ENCODE measurements around the gene THSD8. TPM values are rescaled to one million over a fixed set of nuclear protein-coding genes. Genes with fewer than 3 reads are reported as not detected.

Gene THSD8
- total and polyA plus RNA-seq, 2 of the 8 experiments (the other 6 are each of a cell fraction or from before 2014, with no cell fraction given): 8.2 to 42.3 TPM

DNA sequence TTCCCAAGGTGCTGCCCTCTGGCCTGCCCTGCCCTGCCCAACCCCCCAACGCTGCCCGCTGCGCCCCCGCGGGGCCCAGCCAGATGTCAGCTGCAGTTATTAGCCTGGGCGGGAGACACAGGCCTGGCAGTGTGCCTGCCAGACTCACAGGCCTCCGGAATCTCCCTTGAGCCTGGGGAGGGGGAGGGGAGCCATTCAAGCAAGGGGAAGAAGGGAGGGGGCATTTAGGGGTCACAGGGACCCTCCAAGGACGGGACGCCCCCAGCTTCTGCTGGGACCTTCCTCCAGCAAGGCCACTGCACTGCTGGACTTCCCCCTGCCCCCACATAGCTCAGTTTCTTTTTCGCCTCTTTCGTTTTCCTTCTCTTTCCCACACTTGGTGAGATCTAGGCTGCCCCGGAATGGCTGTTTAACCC, 13.2 kb upstream of the THSD8 start:
- Histone ChIP-seq H3K4me2 (ENCODE audit: insufficient read depth in 1 of 2, low read depth in 2 of 2, low read length in 2 of 2) (peak overlapping the region; percentile 70 to 74), H2BK5ac (ENCODE audit: low read depth, low read length) (0 out of 2 replicates have a peak overlapping the region, but pooled peaks have one; percentile 60), H3K4me1 (replicated peaks in 1 of 4; ENCODE audit: control insufficient read depth in 3 of 4, insufficient read depth in 4 of 4, low read length in 3 of 4) (peaks cover 12 to 36% (median 21%) of the 10 kb centered on the region in 4 experiments), H3K36me3 (ENCODE audit: control insufficient read depth in 2 of 4, insufficient read depth in 4 of 4, low read length in 3 of 4) (no peaks in the 10 kb centered on the region), H3K4me3 (ENCODE audit: extremely low read depth in 1 of 4, insufficient read depth in 2 of 4, low read depth in 3 of 4, low read length in 4 of 4) (peak overlapping the region; percentile 36 to 71 (median 53); a peak in 6 of 8 replicates), H3K79me1 (ENCODE audit: low read depth, low read length) (no peaks in the 10 kb centered on the region; the same call in 1 of the 2 replicates), H3K27me3 (replicated peaks in 1 of 4; ENCODE audit: control insufficient read depth in 3 of 4, extremely low read depth in 1 of 4, insufficient read depth in 3 of 4, low read length in 3 of 4) (peaks cover 0 to 18% (median 13%) of the 10 kb centered on the region in 4 experiments; a peak in 5 of 7 replicates), H2BK15ac (ENCODE audit: low read length) (peak overlapping the region; percentile 23; the same call in 1 of the 2 replicates), H3K9me3 (ENCODE audit: insufficient read depth in 2 of 2, low read depth in 1 of 2, low read length in 1 of 2) (no peaks in the 10 kb centered on the region), H3K14ac (ENCODE audit: insufficient read length) (no peak overlapping the region), H2AFZ (ENCODE audit: low read length) (no peak overlapping the region), H4K20me1 (replicated peaks in 1 of 2; ENCODE audit: control insufficient read depth in 1 of 2, insufficient read depth in 2 of 2, low read length in 2 of 2) (peaks cover 0 to 1% of the 10 kb centered on the region in 2 experiments), H4K91ac (replicated peaks; ENCODE audit: insufficient read length, low read length) (peak overlapping the region; percentile 15), H3K23me2 (ENCODE audit: low read depth, low read length) (peaks cover 33% of the 10 kb centered on the region), H4K5ac (ENCODE audit: insufficient read length, low read depth, low read length) (no peak overlapping the region), H3K18ac (ENCODE audit: extremely low read depth, low read length) (peak overlapping the region; percentile 85), H4K8ac (ENCODE audit: extremely low read depth, insufficient read depth, low read length) (no peak overlapping the region), H3K56ac (replicated peaks; ENCODE audit: insufficient read length, low read depth, low read length) (no peak overlapping the region), H3K4ac (replicated peaks; ENCODE audit: insufficient read length, low read depth, low read length) (peak overlapping the region; percentile 6), H2BK12ac (ENCODE audit: low read depth, low read length) (no peak overlapping the region; the same call in 1 of the 2 replicates), H2BK20ac (ENCODE audit: low read length) (peak overlapping the region; percentile 82; the same call in 1 of the 2 replicates), H3K9ac (replicated peaks in 1 of 4; ENCODE audit: extremely low read depth in 1 of 4, low read depth in 3 of 4, low read length in 3 of 4) (0 out of 7 replicates have a peak overlapping the region, but pooled peaks of 2 of the 4 experiments have one; percentile 29 to 38), H2AK5ac (ENCODE audit: low read depth, low read length) (no peak overlapping the region), H2BK120ac (replicated peaks; ENCODE audit: low read depth, low read length) (no peak overlapping the region), H3K27ac (ENCODE audit: low read depth, low read length) (no peak overlapping the region), H3K79me2 (ENCODE audit: control insufficient read depth in 1 of 2, insufficient read depth in 2 of 2, low read length in 2 of 2) (no peaks in the 10 kb centered on the region), H3K23ac (ENCODE audit: insufficient read length) (no peak overlapping the region)
- WGBS, 2 experiments (ENCODE audit: extremely low coverage in 1 of 2, insufficient coverage in 1 of 2, insufficient read length in 1 of 2, insufficient replicate concordance in 2 of 2, low coverage in 1 of 2, low lambda C conversion rate in 2 of 2, missing lambda C conversion rate in 1 of 2): 15% methylated on average over 9 of the region's 12 CpGs; no CpG with 5 or more reads in 1 of the 2 experiments
- FAIRE-seq (no peak), DNase-seq (ENCODE audit: low read depth in 1 of 2, low spot score in 2 of 2) (no peak)
- POLR2A ChIA-PET (ENCODE audit: partially characterized antibody): interaction anchor here (0.6 to 5.5 kb wide), 13 partner anchors 11 to 91 kb away, joined by 3 to 44 read pairs (median 4); partner anchors contain the start of genes GET3, HOOK2, RNASEH2A and TNPO2
- CTCF ChIA-PET (ENCODE audit: partially characterized antibody): interaction anchor here (0.5 to 4.5 kb wide), 6 partner anchors 11 to 88 kb away, joined by 3 to 39 read pairs (median 6); partner anchors contain the start of genes PRDX2 and THSD8

Measured in H1 (cell line).